ENCODE measurements around the gene TTC7B.

GRCh38 chr14:90628825-90629224 is 187.4 kb downstream of the TTC7B start:
- no peak for TF ChIP-seq ZNF263 (CRISPR knock-in tag; IDR thresholded peaks at IDR 0.05)
- no peak for TF ChIP-seq HDAC6 (IDR thresholded peaks at IDR 0.05; ENCODE audit: low read depth, low read length)
- TF ChIP-seq ZBTB25 (CRISPR knock-in tag; IDR thresholded peaks at IDR 0.05): no peak
- TF ChIP-seq ZNF274 (CRISPR knock-in tag; IDR thresholded peaks at IDR 0.05): no peak
- TF ChIP-seq SNAPC5 (CRISPR knock-in tag; IDR thresholded peaks at IDR 0.05; ENCODE audit: borderline replicate concordance): no peak
- no peak for TF ChIP-seq ZNF225 (CRISPR knock-in tag; IDR thresholded peaks at IDR 0.05)
- TF ChIP-seq CTCF (CRISPR knock-in tag; IDR thresholded peaks at IDR 0.05): no peak
- TF ChIP-seq TBL1XR1 (IDR thresholded peaks at IDR 0.05; ENCODE audit: borderline replicate concordance, low read length, partially characterized antibody): no peak
